GM21723 (cell line): ENCODE measurements around the gene ST6GALNAC3.
"Not testable (repeated sequence)": the region's sequence is repeated elsewhere in the genome, so short reads cannot be mapped to it uniquely, and the experiment has no call there.

Experiments
- ATAC-seq: cut with Tn5 transposase; IDR thresholded peaks from one replicate; pipeline ENCODE4 v1.9.1; 2021; ENCODE audit warnings: mild to moderate bottlenecking, moderate library complexity; ENCODE audit not compliant: unreplicated experiment

The ST6GALNAC3 gene

DNA sequence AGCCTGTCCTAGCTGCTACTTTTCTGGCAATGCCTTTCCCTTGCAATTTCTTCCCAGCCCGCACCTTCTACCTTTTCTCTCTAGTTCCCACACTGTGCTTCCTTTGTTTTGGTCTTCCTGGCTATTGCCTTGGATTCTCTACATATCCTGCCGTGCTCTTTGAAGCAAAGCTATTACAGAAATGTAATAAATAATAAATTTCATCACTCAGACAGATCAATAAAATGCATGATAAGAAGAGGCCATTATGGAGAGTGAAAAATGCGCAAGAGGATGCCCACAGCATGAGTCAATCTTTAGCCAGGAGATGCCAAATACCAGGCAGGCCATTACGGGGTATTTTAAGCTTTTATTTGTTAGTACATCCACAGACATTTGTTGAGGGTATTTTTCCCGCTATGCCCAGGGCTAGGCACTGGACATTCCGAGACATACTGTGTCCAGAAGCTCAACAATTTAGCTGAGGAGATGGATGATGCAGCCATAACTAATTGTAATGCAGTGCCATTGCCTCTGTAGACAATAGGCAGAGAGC lies 163.6 kb downstream of the ST6GALNAC3 start:
- ATAC-seq = no peak

GRCh38 chr1:76239470-76239918 lies 164.9 kb downstream of the ST6GALNAC3 start:
- no peak for ATAC-seq

DNA sequence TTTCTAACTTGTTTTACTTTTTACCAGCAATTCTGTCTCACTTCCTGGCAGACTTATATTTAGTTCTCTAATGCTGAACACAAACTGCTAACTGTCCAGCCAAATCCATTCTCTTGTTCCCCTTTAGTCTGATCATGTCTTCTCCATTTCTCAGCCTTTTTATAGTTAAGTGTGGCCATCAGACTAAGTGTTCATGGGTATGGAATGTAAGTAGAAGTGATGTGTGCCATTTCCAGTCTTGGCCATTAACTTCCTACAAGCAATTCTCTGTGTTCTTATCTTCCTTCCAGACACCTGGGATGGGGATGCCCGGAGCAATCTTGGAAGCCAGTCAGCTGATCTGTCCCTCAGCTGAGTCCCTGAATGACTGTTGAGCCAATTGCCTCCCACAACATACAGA lies 165.8 kb downstream of the ST6GALNAC3 start:
- no peak for ATAC-seq

DNA sequence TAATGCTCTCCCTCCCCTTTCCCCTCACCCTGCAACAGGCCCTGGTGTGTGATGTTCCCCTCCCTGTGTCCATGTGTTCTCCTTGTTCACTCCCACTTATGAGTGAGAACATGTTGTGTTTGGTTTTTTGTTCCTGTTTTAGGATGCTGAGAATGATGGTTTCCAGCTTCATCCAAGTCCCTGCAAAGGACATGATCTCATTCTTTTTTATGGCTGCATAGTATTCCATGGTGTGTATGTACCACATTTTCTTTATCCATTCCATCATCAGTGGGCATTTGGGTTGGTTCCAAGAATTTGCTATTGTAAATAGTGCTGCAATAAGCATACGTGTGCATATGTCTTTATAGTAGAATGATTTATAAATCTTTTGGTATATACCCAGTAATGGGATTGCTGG lies 168.0 kb downstream of the ST6GALNAC3 start:
- ATAC-seq = not testable (repeated sequence)

DNA sequence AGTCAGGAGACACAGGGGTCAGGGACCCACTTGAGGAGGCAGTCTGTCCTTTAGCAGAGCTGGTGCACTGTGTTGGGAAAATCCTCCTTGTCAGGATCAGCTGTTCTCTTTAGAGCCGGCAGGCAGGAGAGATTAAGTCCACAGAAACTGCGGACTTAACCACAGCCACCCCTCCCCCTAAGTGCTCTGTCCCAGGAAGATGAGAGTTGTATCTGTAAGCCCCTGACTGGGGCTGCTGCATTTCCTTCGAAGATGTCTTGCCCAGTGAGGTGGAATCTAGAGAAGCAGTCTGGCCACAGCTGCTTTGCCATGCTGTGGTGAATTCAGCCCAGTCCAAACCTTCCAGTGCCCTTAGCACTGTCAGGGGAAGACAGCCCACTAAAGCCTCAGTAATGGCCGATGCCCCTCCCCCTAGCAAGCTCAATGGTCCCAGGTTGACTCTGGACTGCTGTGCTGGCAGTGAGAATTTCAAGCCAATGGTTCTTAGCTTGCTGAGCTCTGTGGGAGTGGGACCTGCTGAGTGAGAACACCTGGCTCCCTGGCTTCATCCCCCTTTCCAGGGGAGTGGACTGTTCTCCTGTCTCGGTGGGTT lies 172.8 kb downstream of the ST6GALNAC3 start:
- no peak for ATAC-seq

- ATAC-seq = no peak
Observed at GRCh38 chr1:76250271-76250670, 175.7 kb downstream of the ST6GALNAC3 start.

- ATAC-seq = no peak
Observed at GRCh38 chr1:76252431-76252830, 177.9 kb downstream of the ST6GALNAC3 start.

- ATAC-seq = no peak
Observed at GRCh38 chr1:76254104-76255030, 179.8 kb downstream of the ST6GALNAC3 start.

DNA sequence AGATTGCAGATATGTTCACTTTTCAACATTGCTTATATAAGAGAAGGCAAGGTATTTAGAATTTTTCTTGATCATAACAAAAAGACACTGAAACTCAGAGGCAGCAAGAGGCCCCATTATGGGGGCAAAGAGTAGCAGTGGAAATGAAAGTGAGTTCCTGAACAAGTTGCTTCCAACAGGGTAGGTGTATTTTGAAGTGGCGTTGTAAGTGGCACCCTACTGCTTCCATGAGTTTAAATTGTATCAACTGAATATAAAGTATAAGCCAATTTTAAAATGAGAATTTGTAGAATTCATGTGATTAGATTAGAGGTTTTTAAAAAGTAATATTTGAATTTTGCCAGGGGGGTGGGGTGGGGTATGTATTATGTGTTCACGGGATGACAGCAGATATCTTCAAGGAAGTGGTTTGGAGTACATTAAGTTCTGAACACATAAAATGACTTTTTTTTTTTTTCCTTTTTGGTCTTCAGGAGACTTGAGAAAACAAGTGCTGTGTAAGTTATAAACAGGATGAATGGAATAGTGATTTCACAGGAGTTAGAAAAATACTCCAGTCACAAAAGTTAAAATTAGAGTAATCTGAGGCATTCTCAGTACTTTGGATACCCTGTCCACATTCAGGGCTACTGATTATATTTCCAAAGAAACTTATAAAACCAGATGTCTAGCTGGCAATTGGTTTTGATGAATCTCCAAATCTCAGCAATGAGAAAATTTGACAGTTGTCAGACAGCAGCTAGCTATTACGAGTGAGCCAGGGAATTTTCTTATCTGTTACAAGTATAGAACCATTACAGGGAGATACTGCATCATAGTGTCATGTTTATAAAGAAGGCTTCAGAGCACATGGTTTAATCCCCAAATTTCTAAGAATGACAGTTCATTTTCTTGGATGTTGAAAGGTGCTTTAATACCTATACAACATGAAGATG lies 182.0 kb downstream of the ST6GALNAC3 start:
- no peak for ATAC-seq

DNA sequence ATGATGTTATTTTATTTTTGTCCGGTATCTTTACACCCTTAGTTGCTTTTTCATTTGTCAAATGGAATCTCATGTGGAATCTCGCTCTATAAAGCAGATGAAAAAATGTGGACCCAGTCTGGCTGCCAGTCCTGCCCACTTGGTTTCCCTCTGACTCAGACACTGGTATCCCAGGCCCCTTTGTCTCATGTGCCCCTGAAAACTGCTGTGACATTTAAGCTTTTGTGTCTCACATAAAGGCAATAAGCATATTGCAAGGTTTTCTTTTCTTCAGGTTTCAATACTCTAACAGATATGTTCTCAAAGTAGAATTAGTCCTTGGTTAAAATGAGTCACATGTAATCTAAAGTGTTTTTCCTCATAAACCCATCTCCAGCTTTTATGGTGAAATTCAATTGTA lies 183.3 kb downstream of the ST6GALNAC3 start:
- ATAC-seq = no peak

DNA sequence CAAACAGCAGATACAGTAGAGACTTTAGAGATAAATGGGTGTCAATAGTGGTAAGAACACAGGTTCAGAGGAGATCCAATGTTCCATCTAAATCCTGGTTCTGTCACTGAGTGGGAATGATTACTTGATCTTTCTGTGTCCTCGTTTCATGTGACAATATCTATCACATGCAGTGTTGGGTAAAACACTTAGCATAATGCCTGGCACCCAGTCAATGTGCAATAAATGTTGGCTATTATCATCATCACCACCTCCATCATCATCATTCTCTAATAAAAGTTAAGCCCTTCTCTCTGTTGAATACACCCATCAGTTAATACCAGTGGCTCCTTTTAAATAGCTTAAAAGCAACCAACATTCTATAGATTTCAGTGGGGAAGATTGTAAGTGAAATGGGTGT lies 184.7 kb downstream of the ST6GALNAC3 start:
- no peak for ATAC-seq

- no peak for ATAC-seq
Observed at GRCh38 chr1:76260279-76260678, 185.7 kb downstream of the ST6GALNAC3 start.

DNA sequence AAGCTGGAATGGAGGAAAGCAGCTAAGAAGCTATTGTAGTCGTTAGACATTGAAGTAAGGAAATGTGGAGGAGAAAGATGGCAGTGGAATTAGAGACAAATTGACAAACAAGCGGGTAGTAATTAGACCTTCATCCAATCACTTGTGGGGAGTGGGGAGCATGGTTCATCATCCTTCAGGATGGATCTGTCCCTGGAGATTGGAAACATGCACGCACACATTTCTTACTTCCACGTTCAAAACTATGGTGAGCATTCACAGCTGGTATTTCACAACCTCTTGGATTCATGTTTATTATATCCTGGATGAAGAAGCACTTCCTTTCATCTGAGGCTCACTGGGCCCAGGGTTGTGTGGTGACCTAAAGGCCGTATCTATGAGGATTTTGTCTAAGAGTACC lies 188.1 kb downstream of the ST6GALNAC3 start:
- no peak for ATAC-seq

DNA sequence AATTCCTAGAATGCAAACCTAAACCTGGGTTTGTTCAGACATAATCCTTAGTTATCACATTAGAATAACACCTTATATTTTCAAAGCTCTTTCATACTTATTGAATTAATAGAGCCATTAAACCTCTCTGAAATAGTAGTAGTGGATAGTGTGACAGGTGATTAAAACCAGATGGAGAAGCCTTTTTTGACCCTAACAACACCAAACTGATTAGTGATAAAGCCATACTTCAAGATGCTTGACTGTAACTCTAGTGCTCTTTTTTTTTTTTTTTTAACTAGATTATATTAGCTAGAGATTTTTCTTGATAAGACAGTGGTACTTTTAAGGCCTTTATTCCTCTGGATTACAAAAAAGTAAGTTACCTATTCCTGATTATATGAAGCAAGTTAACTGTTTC lies 190.1 kb downstream of the ST6GALNAC3 start:
- no peak for ATAC-seq

GRCh38 chr1:76266762-76267161 lies 192.2 kb downstream of the ST6GALNAC3 start:
- no peak for ATAC-seq

- no peak for ATAC-seq
Observed at GRCh38 chr1:76267631-76268030, 193.1 kb downstream of the ST6GALNAC3 start.

DNA sequence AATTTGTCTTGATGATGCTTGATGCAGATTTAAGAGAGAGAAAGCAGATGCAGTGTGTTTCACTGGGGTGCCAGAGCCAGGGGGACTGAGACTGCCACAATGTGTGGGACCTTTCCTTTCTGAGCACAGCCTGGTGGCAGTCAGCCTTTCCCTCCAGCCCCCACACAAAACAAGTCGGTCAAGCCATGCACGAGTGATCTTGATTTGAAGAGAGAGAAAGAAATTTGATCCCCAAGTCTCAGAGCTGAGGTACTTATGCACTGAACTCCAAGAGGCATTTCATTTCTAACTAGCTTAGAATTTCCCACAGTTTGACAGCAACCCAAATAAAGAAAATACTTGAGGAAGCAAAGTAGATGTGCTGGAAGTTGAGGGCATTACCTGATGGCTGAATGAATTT lies 193.8 kb downstream of the ST6GALNAC3 start:
- no peak for ATAC-seq

DNA sequence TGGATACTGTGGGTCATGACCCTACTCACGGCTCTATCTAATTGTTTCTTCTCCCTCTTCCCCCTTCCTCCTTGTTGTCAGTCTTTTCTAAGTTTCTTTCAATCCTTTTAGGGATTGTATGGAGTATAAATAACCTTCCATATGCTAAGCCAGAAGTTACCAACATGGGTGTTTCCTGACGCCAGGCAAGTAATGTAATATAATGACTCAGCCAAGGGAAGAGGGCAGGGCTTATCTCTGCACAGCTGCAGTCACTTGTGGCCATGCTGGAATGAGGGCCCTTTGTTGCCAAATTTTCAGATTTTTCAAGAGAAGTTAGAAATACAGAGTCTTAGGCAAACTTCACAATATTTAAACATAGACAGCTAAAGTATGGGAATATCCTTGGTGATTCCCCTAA lies 194.6 kb downstream of the ST6GALNAC3 start:
- ATAC-seq = no peak

- ATAC-seq = no peak
Observed at GRCh38 chr1:76274302-76274701, 199.8 kb downstream of the ST6GALNAC3 start.

- ATAC-seq = no peak
Observed at GRCh38 chr1:76274718-76275117, 200.2 kb downstream of the ST6GALNAC3 start.

DNA sequence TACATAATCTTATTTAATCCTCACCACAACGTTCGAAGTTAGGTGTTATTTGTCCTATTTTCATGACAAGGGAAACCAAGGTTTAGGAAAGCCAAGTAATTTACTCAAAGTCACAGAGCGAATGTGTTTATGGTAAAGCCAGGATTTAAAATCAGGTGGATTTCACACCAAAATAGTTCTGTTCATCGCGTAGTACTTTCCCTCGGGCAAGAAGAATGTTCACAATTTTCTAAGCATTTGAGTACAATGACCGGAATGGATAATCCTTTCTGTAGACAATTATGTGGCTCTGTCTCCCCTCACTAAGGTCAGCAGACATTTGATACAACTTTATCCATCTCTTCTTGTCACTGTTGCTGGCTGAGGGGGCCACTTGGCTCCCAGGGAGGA lies 204.2 kb downstream of the ST6GALNAC3 start:
- ATAC-seq = no peak
